SH-SY5Y (cell line): ENCODE measurements around the gene AFF1.

Experiments used
- GATA2 ChIP-seq: IDR thresholded peaks from 2 replicates; pipeline ENCODE4 v1.6.1; 2011; ENCODE audit warnings: mild to moderate bottlenecking, low read depth, low read length
- GATA3 ChIP-seq: IDR thresholded peaks from 2 replicates; pipeline ENCODE4 v1.6.1; 2011; ENCODE audit warnings: low read depth, mild to moderate bottlenecking, low read length, moderate library complexity

DNA sequence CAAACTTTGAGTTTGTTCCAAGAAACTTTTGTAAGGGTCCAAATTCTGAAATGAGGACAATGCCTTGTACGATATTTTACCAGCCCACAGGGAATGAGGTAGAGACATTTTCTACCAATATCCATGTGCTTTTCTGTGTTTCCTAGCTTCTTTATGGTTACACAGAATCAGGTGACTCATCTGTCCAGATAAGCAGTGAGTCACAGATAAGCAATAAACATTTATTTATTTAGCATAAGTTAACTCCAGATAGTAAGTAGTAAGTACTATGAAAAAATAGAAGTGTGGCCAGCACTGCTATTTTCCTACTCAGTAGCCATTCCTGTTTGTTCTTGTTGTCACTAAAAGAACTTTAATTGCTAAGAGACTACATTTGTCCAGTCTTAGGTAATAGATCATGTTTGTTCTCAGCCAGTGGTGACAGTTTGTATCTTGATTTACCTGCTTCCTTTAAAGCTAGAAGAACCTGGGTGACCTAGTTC is 7.4 kb downstream of the AFF1 start:
- TF ChIP-seq GATA2, result no peak
- no peak for TF ChIP-seq GATA3
